IPS-11a (cell line): ENCODE measurements around the gene SET.

ENCODE experiments used
- H3K4me3 ChIP-seq: one replicate; pipeline ENCODE4 v1.5.1; 2013; ENCODE audit warnings: low read depth, low read length, control low read depth

The SET gene

GRCh38 chr9:128728298-128728697 lies 39.3 kb downstream of the SET start:
- H3K4me3 ChIP-seq, result no peak overlapping the region

- H3K4me3 ChIP-seq, result no peak overlapping the region
Measured at GRCh38 chr9:128729302-128729701, 40.3 kb downstream of the SET start.

- no peak overlapping the region for H3K4me3 ChIP-seq
Measured at GRCh38 chr9:128729766-128730517, 40.9 kb downstream of the SET start.

GRCh38 chr9:128731093-128731492 lies 42.1 kb downstream of the SET start:
- H3K4me3 ChIP-seq, result no peak overlapping the region

GRCh38 chr9:128731691-128732090 lies 42.7 kb downstream of the SET start:
- no peak overlapping the region for H3K4me3 ChIP-seq

GRCh38 chr9:128732576-128732975 lies 43.6 kb downstream of the SET start:
- no peak overlapping the region for H3K4me3 ChIP-seq

GRCh38 chr9:128733256-128733655 lies 44.2 kb downstream of the SET start:
- H3K4me3 ChIP-seq, result no peak overlapping the region

- H3K4me3 ChIP-seq, result no peak overlapping the region
Measured at GRCh38 chr9:128735373-128735772, 46.4 kb downstream of the SET start.

GRCh38 chr9:128742401-128742800 lies 53.4 kb downstream of the SET start:
- no peak overlapping the region for H3K4me3 ChIP-seq

- no peak overlapping the region for H3K4me3 ChIP-seq
Measured at GRCh38 chr9:128743421-128743820, 54.4 kb downstream of the SET start.
